ENCODE results near the gene CAP2.
"Not testable (repeated sequence)": the region's sequence is repeated elsewhere in the genome, so short reads cannot be mapped to it uniquely, and the experiment has no call there.

CAP2 gene

DNA sequence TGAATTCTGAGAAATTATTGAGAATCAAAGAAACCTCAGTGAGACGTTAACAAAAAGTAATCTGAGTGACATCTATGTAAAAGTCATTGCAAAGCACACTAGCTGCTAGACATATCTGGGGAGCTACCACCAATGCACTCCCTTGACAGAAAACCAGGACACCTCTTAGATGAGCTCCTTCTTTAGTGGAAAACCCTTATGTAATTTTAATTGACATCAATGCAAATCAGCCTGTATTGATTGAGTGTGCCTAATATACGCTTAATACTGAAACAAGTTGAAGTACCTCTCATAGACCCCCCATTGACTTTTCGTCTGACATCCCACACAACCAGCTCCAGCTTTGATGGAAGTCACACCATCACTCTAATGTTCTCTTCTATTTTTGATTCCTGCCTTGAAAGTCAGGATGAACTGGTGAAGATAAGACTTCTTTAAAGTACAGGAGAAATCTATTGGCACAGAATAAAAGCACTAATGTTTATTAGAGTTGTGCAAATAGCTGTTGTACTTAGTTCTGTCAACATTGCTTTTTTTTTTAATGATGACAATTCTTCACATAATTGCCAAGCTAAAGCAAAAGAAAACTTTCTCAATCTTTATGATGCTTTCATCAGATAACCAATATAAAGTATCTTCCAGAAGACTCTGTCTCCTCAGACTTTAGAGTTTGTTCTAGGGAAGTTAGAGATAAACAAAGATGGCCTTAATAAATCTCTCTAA, 108.7 kb downstream of the CAP2 start:
- no peak for DNase-seq (ENCODE audit: low spot score)

DNA sequence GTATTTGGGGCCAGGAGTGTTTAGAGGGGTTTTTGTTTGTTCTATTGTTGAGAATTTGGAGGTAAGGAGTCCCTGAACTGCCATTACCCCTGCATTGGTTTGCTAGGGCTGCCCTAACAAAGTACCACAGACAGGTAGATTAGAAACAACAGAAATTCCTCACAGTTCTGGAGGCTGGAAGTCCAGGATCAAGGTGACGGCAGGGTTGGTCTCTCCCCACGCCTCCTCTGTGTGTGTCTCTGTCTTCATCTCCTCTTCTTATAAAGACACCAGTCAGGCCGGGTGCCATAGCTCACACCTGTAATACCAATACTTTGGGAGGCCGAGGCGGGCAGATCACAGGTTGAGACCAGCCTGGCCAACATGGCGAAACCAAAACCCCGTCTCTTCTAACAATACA, 109.7 kb downstream of the CAP2 start:
- no peak for DNase-seq (ENCODE audit: low spot score)

DNA sequence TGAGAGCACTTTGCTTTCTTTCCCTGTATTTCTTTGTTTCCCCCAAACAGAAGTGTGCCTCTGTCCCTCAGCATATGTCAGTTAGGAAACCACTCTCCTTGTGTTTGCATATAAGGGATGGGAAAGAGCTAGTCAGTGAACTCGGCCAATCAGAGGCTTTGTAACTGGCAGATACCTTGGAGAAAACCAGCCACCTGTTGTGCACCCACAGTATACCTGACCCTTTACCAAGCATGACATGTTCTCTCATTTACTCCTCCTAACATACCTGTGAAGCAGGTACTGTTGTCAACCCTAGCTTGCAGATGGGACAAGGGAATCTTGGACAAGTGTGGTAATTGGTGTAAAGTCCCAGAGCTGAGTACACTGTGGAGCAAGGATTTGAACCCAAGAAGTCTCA, 110.6 kb downstream of the CAP2 start:
- no peak for DNase-seq (ENCODE audit: low spot score)

DNA sequence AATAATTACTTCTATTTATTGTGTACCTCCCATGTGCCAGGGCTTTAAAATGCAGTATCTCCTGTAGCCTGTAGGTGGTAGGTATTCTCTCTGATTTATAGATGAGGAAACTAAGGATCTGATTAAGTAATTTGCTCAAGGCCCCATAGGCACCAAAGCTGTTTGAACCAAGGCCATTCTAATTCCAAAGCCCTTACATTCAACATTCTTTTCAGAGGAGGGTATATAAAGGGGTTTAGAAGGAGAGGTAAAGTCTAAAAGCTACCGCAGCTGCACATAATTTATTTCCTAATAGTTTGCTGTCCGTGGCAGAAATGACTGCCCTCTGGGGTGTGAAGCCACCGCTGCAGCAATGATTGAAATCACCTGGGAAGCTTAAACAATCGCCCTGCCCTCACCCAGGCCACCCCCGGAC, 111.7 kb downstream of the CAP2 start:
- peak; percentile 17 for DNase-seq (ENCODE audit: low spot score)

DNA sequence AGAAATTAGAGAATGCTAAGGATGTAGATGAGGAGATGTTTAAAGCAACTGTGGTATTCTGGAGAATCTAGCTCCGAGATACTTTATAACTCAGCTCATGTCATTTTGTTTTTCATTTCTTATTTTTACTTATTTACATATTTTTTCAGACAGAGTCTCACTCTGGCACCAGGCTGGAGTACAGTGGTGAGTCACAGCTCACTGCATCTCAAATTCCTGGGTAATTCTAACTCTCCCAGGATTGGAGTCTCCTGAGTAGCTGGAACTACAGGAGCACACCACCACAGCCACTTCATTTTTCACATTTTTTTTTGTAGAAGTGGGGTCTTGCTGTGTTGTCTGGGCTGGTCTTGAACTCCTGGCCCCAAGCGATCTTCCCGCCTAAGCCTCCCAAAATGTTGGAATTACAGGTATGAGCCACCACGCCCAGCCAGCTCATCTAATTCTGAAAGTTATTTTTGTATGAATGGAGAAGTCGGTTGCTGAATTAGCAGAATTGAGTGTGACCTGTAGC, 112.4 kb downstream of the CAP2 start:
- peak; percentile 27 for DNase-seq (ENCODE audit: low spot score)

DNA sequence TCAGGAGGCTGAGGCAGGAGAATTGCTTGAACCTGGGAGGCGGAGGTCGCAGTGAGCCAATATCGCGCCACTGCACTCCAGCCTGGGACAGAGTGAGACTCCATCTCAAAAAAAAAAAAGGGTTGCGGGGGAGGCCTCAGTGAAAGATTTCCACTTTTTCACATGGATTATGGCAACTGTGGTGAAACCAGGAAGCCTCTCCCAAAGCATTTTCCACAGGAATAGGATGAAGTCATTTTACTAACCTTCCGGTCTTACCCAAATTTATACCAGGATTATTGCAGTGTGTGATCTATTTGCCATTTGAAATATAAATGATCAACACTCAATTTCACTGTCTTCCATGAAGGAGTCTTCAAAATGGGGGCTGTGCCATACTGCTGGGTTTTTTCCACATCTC, 113.1 kb downstream of the CAP2 start:
- DNase-seq (ENCODE audit: low spot score), result no peak

DNA sequence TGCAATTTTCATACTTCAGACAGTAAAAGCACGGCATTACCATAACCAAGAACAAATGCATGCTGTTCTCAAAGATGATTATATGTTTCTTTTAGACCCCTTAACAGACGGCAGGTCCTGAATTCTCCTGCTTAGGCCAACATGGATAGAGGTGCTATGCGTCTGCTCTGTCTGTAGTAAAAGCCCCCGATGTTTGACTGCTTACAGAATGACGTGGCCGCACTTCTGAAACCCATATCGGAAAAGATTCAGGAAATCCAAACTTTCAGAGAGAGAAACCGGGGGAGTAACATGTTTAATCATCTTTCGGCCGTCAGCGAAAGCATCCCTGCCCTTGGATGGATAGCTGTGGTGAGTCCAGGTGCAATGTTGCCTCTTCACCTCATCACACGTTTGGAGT, 113.6 kb downstream of the CAP2 start:
- no peak for DNase-seq (ENCODE audit: low spot score)

DNA sequence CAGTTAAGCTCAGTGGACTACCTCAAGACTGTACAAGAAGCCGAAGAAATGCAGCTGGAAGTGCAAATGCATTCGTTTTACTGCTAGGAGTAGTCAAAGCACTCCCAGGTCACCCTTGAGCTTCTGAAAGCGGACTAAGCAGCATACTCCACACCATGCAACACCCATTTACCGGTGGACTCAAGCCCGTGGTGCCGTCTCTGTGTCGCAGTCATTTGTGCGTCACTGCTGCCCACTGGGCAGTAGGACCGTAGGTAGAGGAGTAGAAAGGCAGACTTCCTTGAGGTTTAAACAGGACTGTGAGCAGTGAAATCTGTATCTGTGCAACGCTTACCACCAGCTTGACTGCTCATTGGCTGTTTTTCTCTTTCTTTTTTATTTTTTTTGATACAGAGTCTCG, 117.7 kb downstream of the CAP2 start:
- no peak for DNase-seq (ENCODE audit: low spot score)

DNA sequence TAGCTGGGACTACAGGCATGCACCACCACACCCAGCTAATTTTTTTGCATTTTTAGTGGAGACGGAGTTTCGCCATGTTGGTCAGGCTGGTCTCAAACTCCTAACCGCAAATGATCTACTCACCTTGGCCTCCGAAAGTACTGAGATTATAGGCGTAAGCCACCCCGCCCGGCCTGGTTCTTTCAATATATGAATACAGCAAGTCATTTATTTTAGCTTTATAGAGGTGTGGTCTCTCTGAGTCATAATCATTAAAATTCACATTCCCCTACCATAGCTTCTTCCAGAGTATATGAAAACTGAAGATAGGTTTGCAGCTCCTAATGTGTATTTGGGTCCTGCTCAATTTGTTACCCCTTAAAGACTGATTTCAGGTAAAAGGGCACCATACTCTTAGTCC, 118.2 kb downstream of the CAP2 start:
- no peak for DNase-seq (ENCODE audit: low spot score)

DNA sequence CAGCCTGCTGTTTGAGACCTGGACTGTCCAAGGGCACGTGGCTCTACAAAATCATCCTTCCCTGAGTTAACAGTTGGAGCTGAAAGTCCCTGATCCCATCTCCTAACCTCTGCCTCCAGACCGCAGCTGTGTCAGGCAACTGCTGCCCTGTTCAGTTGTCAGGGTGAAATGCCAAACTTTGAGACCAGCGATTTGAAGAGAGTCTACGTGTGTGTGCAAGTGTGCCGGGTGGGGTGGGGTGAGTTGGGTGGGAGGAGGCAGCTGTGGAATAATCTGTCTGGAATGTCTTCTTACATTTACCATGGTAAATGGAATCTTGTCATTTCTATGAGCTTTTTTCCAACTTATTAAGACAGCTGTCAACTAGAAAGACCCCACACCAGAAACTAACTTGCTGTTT, 125.7 kb downstream of the CAP2 start:
- DNase-seq (ENCODE audit: low spot score), result no peak

DNA sequence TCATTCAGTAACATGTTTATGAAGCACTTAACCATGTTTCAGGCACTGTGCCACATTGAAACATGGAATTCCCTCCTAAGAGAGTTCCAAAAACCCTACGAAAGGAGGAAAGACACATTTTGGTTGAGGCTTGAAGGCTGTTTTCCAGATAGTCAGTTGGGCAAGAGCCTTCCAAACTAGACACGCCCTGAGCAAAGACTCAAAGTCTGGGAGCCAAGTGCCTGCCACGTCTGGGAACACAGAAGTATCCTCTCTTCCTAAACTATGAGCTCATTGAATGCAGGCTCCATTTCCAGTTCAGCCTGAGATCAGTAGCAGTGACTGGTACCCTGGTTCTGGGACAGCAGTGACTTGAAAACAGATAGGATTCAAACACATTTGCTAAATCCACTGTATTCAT, 132.2 kb downstream of the CAP2 start:
- DNase-seq (ENCODE audit: low spot score), result no peak

DNA sequence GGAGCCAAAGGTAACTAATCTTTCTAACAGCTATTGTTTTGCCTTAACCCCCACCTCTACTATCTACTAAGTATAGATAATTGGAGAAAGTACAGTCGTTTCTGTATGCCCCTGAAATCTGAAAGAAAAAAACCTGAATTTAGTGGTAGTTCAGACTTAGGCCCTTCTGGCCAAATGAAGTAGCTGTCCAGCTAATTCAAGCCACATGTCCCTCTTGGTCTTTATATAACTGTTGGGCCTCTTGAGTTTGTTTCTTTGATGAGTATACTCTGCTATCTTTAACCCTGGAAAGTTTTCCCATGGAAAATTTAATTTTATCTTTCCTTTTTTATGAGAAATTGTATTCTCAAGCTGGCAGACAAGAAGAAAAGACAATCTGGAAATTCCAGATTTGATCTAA, 133.7 kb downstream of the CAP2 start:
- no peak for DNase-seq (ENCODE audit: low spot score)

DNA sequence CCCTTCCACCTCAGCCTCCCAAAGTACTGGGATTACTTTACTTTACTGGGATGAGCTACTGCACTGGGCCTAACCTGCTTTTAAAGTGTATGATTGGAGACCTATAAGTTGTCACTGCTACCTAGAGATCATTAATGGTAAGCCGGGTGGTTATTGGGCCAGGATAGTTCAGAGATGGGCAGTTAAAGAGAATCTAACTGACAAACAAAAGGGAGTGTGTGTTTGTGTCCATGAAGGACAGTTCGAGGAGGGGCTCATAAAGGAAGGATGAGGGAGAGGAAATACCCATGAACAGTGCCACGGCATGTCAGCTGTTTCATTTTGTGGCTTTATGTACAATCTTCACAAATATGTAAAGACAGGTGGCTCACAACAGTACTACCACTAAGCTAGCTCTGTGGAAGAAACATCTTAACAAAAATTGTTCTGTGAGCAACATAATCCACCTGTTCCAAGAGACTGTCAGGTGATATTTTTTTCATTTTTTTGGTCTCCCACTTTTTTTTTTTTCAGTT, 137.0 kb downstream of the CAP2 start:
- DNase-seq (ENCODE audit: low spot score), result no peak

DNA sequence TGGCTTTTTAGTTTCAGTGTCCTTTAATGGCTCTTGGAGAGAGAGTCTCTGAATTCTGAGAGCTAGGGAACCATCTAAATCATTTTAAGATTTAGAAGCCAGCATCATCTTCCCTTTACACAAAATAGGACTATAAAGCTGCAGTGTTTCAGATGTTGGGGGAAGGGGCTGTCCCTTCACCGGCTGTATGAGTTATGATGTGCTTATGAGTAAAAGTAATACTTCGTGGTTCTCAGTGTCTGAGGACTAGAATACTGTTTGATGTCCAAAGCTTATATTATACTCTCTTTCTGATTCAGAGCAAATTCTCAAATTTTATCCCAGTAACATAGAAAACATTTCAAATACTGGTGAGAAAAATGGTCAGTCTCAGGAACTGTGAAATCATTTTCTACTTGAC, 143.2 kb downstream of the CAP2 start:
- no peak for DNase-seq (ENCODE audit: low spot score)

DNA sequence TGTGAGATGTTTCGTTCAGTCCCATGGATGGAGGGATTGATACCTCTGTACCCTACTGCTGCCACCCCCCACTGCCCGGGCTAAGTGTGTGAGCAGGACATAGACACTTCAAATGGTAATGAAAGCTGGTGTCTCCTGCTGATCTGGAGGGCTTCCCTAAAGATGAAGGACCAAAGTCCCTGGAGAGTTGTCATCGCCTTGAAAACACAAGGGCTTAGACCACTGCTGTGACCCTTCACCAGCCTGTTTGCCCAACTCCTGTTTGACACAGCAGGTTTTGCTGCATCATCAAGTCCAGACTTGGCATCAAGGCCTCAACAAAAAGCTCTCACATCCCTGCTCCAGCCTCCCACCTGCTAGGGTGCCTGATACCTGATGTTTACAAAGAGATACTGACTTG, 148.8 kb downstream of the CAP2 start:
- DNase-seq (ENCODE audit: low spot score), result no peak

DNA sequence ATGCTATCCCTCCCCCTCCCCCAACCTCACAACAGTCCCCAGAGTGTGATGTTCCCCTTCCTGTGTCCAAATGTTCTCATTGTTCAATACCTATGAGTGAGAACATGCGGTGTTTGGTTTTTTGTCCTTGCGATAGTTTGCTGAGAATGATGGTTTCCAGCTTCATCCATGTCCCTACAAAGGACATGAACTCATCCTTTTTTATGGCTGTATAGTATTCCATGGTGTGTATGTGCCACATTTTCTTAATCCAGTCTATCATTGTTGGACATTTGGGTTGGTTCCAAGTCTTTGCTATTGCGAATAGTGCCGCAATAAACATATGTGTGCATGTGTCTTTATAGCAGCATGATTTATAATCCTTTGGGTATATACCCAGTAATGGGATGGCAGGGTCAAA, 152.3 kb downstream of the CAP2 start:
- not testable (repeated sequence) for DNase-seq (ENCODE audit: low spot score)

DNA sequence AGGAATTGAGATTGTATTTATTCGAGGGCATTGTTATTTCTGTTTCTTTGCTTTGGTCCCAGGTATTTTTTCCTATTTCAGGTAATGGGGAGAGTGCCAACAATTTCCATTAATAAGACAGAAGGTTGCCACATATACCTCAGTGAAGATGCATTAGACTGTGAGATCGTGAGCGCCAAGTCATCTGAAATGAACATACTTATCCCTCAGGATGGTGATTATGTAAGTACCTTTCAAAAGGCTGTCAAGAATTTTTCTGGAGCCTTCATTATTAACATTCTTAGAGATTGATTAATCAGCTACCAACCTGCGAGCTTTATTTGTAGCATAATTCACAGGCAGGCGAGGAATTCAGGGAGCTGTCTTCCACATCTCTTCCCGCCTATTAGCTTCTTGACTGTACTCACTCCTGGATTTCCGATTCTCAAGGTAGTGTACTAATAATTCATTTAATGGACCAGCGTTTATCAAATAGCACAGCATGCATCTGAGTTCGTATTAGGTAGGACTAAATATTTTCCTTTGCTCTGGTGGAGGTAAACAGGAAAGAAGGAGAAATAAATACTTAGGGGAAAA, 158.1 kb downstream of the CAP2 start:
- DNase-seq (ENCODE audit: low spot score), result no peak

DNA sequence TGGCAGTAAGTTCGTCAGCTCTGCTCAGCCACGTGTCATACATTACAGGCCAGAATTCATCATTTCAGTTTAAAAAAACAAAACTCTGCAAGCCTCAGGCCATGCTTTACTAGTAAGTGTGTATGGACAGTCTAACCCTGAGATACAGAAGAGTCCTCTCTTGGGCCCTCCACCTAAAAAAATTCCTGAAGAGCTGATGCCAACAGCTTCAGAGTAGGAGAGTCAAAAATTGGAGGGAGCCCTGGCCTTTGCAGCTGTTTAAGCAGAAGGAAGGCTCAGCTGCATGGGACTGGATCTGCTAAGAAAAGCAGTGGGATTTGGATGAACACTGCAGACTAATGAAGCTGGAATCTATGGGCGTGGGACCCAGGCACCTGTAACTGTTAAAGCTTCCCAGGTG, 159.5 kb downstream of the CAP2 start:
- no peak for DNase-seq (ENCODE audit: low spot score)

DNA sequence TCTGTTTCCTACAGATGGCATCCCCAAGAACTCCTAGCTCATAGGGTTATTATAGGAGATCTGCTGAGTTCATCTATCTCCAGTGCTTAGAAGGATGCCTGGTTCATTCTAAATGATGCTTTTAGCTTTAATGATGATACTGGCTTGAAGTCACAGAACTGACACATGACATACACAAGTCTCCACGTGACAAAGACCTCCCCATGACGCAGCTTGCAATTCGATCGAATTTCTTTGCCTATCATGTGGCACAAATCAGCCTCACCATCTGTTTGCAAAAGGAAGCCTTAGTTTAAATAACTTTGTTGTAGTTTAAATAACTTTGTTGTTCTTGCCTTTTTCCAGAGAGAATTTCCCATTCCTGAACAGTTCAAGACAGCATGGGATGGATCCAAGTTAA, 162.6 kb downstream of the CAP2 start:
- DNase-seq (ENCODE audit: low spot score), result no peak

DNA sequence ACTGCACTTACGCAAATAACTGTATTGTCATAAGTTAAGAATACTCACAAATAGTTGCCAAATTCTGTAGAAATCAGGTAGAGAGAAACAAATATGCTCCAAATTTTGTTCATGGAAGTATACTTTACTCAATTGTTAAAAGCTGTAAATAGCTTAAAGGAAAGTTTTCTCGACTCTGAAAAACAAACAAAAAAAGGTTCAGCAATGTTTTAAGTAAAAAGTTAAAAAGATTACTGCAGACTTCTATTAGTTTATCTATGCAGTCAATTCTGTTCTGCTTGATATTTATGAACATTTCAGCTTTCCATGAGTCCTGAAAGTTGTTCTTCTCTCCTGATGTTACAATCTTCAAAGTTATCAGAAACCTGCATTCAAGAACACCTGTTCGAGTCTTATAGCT, 169.2 kb downstream of the CAP2 start:
- DNase-seq (ENCODE audit: low spot score), result no peak

DNA sequence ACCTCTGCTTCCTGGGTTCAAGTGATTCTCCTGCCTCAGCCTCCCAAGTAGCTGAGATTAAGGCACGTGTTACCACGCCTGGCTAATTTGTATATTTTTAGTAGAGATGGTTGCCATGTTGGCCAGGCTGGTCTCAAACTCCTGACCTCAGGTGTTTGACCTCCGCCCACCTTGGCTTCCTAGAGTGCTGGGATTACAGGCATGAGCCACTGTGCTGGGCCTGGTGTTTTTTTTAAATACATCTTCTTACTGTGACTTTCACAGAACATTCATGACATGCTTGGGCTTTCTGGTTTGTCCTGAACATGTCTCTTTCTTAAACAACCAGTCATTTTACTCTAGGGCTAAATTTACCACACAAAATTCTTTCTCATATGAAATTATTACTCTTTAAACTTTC, 172.0 kb downstream of the CAP2 start:
- no peak for DNase-seq (ENCODE audit: low spot score)

DNA sequence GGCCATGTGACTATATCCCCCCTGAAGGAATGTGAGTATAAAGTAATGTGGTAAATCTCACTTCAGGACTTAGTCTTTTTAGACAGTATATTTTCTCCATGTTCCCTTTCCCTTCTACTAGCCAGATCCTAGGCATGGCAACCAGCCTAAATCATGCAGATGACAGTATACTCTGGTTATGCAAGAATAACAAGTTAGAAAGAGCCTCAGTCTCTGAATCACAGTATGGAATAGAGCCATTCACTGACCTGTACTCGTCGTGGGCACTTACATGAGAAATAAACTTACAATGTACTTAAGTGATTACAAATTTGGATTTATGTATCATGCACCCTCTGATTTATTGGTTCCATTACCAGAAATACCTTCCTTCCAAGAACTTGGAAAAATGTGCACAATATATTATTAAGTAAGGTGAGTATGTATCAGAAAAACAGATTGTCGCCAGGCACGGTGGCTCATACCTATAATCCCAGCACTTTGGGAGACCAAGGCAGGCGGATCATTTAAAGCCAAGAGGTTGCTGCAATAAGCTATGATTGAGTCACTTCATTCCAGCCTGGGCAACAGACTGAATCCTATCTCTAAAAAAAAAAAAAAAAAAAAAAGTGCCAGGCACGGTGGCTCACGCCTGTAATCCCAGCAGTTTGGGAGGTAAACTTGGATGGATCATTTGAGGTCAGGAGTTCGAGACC, 181.6 kb downstream of the CAP2 start:
- peak; percentile 36 for DNase-seq (ENCODE audit: low spot score)

DNA sequence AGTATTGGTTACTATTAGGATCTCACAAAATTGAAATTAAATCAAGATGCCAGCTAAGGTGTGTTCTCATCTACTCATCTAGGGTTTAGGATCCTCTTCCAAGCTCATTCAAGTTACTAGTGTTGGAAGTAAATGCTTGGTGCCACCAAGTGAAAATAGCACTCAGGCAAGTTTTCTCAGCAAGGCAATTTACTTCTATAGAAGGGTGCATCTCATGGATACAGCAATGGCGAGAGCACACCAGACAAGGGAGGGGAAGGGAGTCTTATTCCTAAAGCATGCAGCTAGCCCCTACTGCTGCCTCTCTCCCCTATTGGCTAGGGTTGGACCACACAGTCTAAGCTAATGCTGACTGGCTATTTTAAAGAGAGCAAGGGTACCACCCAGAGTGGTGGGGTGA, 183.7 kb downstream of the CAP2 start:
- no peak for DNase-seq (ENCODE audit: low spot score)

Data from kidney tubule cell (primary cell).